Mesothelial cell of epicardium (in vitro differentiated cells): ENCODE results near the gene PTPRT. TPM values are rescaled to one million over a fixed set of nuclear protein-coding genes. Genes with fewer than 3 reads are reported as not detected.
"Not testable (repeated sequence)": the region's sequence is repeated elsewhere in the genome, so short reads cannot be mapped to it uniquely, and the experiment has no call there.

ENCODE experiments used
- DNase-seq, 2 experiments: peaks; one replicate each; pipeline ENCODE4 v3.0.0; 2021; ENCODE audit warnings: low spot score in 2 of 2; ENCODE audit not compliant: unreplicated experiment in 2 of 2
- H3K27ac Mint-ChIP-seq: 2 replicates; pipeline ENCODE4 v1.8.0; 2021; ENCODE audit warnings: mixed read lengths
- H3K27me3 Mint-ChIP-seq: 2 replicates; pipeline ENCODE4 v1.8.0; 2021; ENCODE audit warnings: low read depth, mixed read lengths
- H3K36me3 Mint-ChIP-seq: 2 replicates; pipeline ENCODE4 v1.8.0; 2021; ENCODE audit warnings: mixed read lengths
- H3K4me1 Mint-ChIP-seq: 2 replicates; pipeline ENCODE4 v1.8.0; 2021; ENCODE audit warnings: mixed read lengths
- H3K4me3 Mint-ChIP-seq: 2 replicates; pipeline ENCODE4 v1.8.0; 2021; ENCODE audit warnings: mild to moderate bottlenecking, moderate library complexity, mixed read lengths
- H3K9me3 Mint-ChIP-seq: 2 replicates; pipeline ENCODE4 v1.8.0; 2021; ENCODE audit warnings: mixed read lengths
- total RNA-seq: library from RNA; stranded (reverse); gene quantifications from 3 replicates; pipeline ENCODE4 v1.2.1, GENCODE V29; 2021
- TF ChIP-seq, protein P1 (sequence below): fragments of 200-600 bp; sonication (generic); IDR thresholded peaks from one replicate; pipeline ENCODE4 v1.5.0; 2021; ENCODE audit warnings: antibody characterized with exemption; ENCODE audit not compliant: unreplicated experiment

The PTPRT gene
- total RNA-seq, 1 donor from 2014 or later: 0.80 TPM

DNA sequence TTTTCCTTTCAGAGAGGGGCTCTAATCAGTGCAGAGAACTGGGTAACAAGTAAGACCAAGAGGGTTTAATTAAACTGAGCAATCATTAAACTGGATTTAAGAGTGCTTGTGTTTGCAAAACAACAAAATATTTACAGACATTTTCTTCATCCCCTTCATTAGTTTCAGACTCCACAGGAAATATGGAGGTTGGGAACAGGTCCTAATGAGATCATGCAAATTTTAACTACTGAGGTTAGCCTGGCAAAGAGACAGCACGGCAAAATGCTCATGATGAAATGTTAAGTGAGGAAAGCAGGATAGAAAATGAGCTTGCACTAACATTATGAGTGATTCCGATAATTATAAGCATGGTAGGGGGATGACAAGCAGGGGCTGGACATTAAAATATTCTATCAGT, 268.9 kb downstream of the PTPRT start:
- Mint-ChIP-seq H3K36me3 (no peaks in the 10 kb centered on the region), H3K4me3 (no peak overlapping the region), H3K27ac (no peak overlapping the region), H3K4me1 (no peaks in the 10 kb centered on the region), H3K27me3 (no peaks in the 10 kb centered on the region), H3K9me3 (peaks cover 13% of the 10 kb centered on the region)
- no peak for DNase-seq
- TF ChIP-seq, protein P1, sequence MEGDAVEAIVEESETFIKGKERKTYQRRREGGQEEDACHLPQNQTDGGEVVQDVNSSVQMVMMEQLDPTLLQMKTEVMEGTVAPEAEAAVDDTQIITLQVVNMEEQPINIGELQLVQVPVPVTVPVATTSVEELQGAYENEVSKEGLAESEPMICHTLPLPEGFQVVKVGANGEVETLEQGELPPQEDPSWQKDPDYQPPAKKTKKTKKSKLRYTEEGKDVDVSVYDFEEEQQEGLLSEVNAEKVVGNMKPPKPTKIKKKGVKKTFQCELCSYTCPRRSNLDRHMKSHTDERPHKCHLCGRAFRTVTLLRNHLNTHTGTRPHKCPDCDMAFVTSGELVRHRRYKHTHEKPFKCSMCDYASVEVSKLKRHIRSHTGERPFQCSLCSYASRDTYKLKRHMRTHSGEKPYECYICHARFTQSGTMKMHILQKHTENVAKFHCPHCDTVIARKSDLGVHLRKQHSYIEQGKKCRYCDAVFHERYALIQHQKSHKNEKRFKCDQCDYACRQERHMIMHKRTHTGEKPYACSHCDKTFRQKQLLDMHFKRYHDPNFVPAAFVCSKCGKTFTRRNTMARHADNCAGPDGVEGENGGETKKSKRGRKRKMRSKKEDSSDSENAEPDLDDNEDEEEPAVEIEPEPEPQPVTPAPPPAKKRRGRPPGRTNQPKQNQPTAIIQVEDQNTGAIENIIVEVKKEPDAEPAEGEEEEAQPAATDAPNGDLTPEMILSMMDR: no peak

DNA sequence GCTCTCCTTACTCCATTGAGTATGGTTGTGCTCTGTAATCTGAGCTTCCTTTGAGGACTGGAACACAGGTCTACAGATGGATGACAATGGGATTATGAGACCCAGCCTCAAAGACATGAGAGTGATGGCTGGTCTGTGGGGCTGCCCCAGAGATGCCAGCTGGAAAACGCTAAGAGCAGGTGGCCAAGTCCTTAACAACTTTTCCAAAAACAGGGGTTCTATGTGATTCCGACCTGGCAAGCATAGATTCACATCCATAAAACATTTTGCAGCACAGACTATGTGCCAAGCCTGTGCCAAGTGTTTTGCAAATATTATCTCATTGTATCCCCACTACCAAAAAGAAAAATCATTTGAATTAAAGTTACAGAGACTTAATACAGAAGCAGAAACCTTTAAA, 270.4 kb downstream of the PTPRT start:
- no peaks in the 10 kb centered on the region for H3K36me3 Mint-ChIP-seq
- no peak for DNase-seq
- H3K27me3 Mint-ChIP-seq: no peaks in the 10 kb centered on the region
- no peak overlapping the region for H3K27ac Mint-ChIP-seq
- no peak overlapping the region for H3K4me3 Mint-ChIP-seq
- H3K9me3 Mint-ChIP-seq: peaks cover 13% of the 10 kb centered on the region
- TF ChIP-seq, protein P1: no peak
- H3K4me1 Mint-ChIP-seq: no peaks in the 10 kb centered on the region

DNA sequence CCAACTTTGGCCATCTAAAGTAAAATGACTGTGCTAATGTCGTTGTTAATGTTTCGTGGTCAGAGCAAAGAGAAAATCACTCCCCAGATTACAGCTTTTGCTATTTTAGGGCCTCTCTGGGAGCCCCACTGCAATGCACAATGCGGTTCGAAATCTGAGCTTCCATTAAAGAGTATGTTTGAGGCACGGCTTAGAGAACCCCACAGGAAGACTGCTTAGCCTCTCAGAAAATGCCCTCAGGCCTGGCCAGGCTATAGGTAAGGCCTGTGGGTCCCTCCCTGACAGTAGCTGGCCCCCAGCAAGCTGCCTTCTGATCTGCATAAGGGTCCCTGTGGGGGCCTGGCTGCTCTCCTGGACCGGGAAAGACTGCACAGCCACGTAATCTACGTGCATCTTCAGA, 274.6 kb downstream of the PTPRT start:
- H3K27ac Mint-ChIP-seq: no peak overlapping the region
- H3K4me3 Mint-ChIP-seq: no peak overlapping the region
- H3K4me1 Mint-ChIP-seq: no peaks in the 10 kb centered on the region
- TF ChIP-seq, protein P1: no peak
- no peak for DNase-seq
- H3K9me3 Mint-ChIP-seq: peaks cover 7% of the 10 kb centered on the region
- H3K27me3 Mint-ChIP-seq: no peaks in the 10 kb centered on the region
- no peaks in the 10 kb centered on the region for H3K36me3 Mint-ChIP-seq

DNA sequence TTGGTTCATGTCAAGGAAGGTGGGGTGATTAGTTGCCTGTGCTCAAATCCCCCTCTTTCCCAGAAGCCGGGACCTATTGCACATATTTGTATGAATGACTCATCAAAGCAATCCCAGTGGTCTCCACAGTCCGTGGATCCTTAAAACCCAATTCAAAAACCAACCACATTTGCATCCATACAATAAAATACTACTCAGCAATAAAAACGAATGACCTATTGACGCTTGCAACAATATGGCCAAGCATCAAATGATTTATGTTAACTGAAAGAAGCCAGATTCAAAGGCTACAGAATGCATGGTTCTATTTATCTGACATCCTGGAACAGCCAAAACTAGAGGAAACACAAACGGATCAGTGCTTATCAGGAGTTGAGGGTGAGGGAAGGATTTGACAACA, 275.4 kb downstream of the PTPRT start:
- H3K36me3 Mint-ChIP-seq: no peaks in the 10 kb centered on the region
- H3K27ac Mint-ChIP-seq: no peak overlapping the region
- TF ChIP-seq, protein P1: no peak
- H3K4me3 Mint-ChIP-seq: no peak overlapping the region
- H3K9me3 Mint-ChIP-seq: peaks cover 2% of the 10 kb centered on the region
- no peak for DNase-seq
- no peaks in the 10 kb centered on the region for H3K27me3 Mint-ChIP-seq
- no peaks in the 10 kb centered on the region for H3K4me1 Mint-ChIP-seq

DNA sequence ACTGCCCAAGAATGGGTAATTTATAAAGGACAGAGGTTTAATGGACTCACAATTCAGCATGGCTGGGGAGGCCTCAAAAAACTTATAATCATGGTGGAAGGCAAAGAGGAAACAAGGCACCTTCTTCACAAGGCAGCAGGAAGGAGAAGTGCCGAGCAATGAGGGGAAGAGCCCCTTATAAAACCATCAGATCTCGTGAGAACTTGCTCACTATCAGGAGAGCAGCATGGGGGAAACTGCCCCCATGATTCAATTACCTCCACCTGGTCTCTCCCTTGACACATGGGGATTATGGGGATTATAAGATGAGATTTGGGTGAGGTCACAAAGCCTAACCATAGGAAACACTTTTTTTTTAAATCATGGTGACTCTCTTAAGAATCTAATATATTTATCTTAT, 278.9 kb downstream of the PTPRT start:
- not testable (repeated sequence) for DNase-seq

DNA sequence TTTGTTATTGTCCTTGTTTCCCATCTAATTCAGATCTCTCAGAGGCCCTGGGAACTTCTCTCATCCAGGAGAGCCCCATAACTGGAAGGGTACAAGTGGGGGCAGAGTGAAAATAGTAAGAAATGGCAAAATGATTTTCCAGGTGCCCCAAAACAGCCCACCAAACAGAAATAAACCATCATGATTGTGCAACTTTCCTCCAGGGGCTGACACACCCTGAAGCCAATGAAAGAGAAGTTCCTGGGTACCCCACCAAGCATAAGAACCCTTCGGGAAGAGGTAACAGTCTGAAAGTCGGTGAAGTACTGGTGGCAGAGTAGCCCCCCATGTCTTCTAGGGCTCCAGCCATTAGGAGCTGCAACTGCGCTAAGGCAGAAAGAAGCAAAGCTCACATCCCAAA, 282.0 kb downstream of the PTPRT start:
- no peak for DNase-seq
- Mint-ChIP-seq H3K36me3 (no peaks in the 10 kb centered on the region), H3K27ac (no peak overlapping the region), H3K9me3 (no peaks in the 10 kb centered on the region), H3K4me1 (no peaks in the 10 kb centered on the region), H3K27me3 (no peaks in the 10 kb centered on the region), H3K4me3 (no peak overlapping the region)
- TF ChIP-seq, protein P1: no peak

More for the DNA sequence above, 278.9 kb downstream of the PTPRT start:
- H3K27ac Mint-ChIP-seq, H3K4me1 Mint-ChIP-seq, H3K36me3 Mint-ChIP-seq, H3K4me3 Mint-ChIP-seq, H3K9me3 Mint-ChIP-seq, H3K27me3 Mint-ChIP-seq: not testable (repeated sequence)
